ENCODE results near the gene GMIP. TPM values are rescaled to one million over a fixed set of nuclear protein-coding genes. Genes with fewer than 3 reads are reported as not detected.

The GMIP gene
- total and polyA plus RNA-seq, 2 experiments from 2014 or later: 5.1 to 22.1 TPM

DNA sequence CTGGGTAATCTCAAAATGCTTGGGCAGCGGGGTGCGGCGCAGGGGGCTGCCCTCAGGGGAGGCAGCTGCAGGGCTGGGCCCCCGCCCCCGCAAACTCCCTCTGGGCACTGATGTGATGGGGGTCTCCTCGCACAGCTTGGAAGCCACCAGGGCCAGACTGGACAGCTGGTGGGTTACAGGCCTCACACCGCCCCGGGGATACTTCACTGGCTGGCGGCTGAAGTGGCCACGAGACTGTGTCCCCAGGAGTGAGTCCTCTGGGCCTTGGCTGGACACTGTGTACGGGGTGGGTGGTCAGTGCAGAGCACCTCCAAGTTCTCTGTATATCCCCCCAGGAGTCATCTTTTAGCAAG is 13.4 kb downstream of the GMIP start (continued):
- TF ChIP-seq, protein P1, sequence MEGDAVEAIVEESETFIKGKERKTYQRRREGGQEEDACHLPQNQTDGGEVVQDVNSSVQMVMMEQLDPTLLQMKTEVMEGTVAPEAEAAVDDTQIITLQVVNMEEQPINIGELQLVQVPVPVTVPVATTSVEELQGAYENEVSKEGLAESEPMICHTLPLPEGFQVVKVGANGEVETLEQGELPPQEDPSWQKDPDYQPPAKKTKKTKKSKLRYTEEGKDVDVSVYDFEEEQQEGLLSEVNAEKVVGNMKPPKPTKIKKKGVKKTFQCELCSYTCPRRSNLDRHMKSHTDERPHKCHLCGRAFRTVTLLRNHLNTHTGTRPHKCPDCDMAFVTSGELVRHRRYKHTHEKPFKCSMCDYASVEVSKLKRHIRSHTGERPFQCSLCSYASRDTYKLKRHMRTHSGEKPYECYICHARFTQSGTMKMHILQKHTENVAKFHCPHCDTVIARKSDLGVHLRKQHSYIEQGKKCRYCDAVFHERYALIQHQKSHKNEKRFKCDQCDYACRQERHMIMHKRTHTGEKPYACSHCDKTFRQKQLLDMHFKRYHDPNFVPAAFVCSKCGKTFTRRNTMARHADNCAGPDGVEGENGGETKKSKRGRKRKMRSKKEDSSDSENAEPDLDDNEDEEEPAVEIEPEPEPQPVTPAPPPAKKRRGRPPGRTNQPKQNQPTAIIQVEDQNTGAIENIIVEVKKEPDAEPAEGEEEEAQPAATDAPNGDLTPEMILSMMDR (conservative IDR thresholded peaks at IDR 0.05; ENCODE audit: low read depth in 2 of 2): no peak

DNA sequence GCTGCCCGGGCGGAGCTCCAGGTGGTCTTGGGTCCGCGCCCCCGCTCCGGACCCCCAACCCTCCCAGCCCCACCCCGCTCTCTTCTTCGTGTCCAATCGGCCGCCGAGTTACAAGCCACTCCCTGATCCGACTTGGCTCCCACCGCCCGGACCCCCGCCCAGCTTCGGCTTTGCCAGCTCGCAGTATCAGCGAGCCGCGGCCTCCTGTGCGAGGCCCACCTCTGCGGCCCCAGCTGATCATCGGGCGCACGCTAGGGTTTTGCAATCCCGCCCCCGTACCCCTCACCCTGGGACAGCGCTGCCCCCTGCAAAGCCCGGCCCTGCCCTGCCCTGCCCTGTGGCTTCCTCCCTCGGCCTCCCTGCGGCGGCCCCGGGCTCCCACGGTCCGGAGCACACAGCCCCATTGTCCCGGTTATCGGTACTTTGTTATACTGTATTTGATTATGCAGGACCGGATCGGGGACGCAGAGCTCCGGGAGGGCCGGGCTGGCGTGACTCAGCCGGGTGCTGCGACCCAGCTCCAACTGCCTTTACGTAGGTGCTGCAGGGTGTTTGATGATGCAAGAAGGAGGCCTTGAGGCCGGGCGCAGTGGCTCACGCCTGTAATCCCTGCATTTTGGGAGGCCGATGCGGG is 14.8 kb downstream of the GMIP start:
- H3K4me2 ChIP-seq: peak overlapping the region; percentile 92
- 0 out of 2 replicates have a peak, but pooled peaks cover 4% of the 10 kb centered on the region for H3F3A ChIP-seq (replicated peaks; ENCODE audit: low read depth)
- peaks cover 19% of the 10 kb centered on the region for H3K27me3 Mint-ChIP-seq (ENCODE audit: insufficient read depth, low read depth, poor library complexity)
- no peaks in the 10 kb centered on the region for H3K9me2 ChIP-seq (ENCODE audit: insufficient read depth)
- H4K20me1 ChIP-seq (replicated peaks; ENCODE audit: insufficient read depth): no peaks in the 10 kb centered on the region
- TF ChIP-seq POLR2AphosphoS5 (IDR thresholded peaks at IDR 0.05; ENCODE audit: low read depth) (peak; percentile 96), ZNF114 (CRISPR knock-in tag; IDR thresholded peaks at IDR 0.05) (no peak), EZH2 (IDR thresholded peaks at IDR 0.05; ENCODE audit: low read depth, unreplicated experiment) (no peak), CREB1 (CRISPR knock-in tag; IDR thresholded peaks at IDR 0.05; ENCODE audit: low read depth) (no peak)
- no peaks in the 10 kb centered on the region; the same call in 2 of the 3 replicates for H3K9me3 Mint-ChIP-seq
- ATAC-seq: peak; percentile 80
- peak overlapping the region; percentile 91 for H2AFZ ChIP-seq
- peaks cover 3% of the 10 kb centered on the region for H3K4me1 ChIP-seq (ENCODE audit: insufficient read depth)
- H3K4me3 ChIP-seq: peak overlapping the region; percentile 82
- peak; percentile 96 for DNase-seq (ENCODE audit: low spot score)
- H3K27ac ChIP-seq (ENCODE audit: low read depth): peak overlapping the region; percentile 98
- peak overlapping the region; percentile 79 for H3K4me3 Mint-ChIP-seq
- peaks cover 17% of the 10 kb centered on the region for H3K4me1 Mint-ChIP-seq
- peak overlapping the region; percentile 98 for H3K27ac Mint-ChIP-seq
- peaks cover 33% of the 10 kb centered on the region for H3K36me3 Mint-ChIP-seq (ENCODE audit: low read depth)
- peaks cover 2% of the 10 kb centered on the region; the same call in 1 of the 2 replicates for H3K36me3 ChIP-seq (ENCODE audit: insufficient read depth)
- H3K27me3 ChIP-seq (ENCODE audit: insufficient read depth): no peaks in the 10 kb centered on the region
- H3K79me2 ChIP-seq (replicated peaks; ENCODE audit: insufficient read depth): peaks cover 21% of the 10 kb centered on the region

DNA sequence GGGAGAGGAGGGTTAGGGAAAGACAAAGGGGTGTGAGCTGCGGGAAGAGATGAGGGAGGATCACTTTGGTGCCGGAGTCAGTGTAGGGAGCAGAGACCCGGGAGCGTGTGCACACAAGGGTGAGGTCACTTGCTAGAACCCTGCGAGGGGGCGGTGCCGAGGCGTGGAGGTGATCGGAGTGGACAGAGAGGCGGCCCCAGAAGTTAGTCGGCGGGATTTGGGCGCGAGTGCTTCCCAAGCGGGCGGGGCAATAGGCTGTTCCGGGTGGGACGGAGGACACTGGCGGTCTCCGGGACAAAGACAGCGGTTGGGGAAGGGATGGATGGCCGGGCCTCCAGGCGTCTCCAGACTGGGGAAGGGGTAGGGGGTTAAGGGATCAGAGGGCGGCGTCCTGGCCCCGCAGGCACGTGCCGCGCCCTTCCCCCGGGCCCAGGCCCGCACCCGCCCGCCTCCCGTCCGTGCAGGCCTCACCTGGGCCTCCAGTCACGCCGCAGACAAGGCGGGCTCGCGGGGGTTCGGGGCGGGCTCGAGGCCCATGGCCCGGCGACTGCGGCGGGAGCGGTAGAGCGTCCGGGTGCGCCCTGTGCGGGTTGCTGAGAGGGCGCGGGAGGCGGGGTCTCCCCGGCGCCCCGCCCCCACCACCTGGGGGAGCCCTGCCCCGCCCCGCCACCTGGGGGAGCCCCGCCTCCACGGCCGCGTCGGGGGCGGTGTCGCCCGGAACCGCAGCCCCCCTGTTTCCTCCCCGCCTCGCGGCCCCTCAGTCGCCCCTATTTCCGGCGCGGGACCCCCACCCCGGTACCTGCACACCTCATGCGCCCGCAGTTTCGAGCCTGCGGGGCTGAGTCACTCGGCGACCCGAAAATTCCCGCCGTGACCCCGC is 15.6 kb downstream of the GMIP start, which contains the start of gene LPAR2:
Gene LPAR2 (minus strand): TSS at position 600 of the 880 bp plus-strand sequence. CDS start 945 bp downstream, outside the sequence.
- peaks cover 4% of the 10 kb centered on the region; the same call in 1 of the 2 replicates for H3K36me3 ChIP-seq (ENCODE audit: insufficient read depth)
- Mint-ChIP-seq H3K27me3 (ENCODE audit: insufficient read depth, low read depth, poor library complexity) (peaks cover 19% of the 10 kb centered on the region), H3K36me3 (ENCODE audit: low read depth) (peaks cover 32% of the 10 kb centered on the region), H3K27ac (peak within 1 kb of the TSS; percentile 98), H3K4me1 (peaks cover 17% of the 10 kb centered on the region), H3K4me3 (peak within 1 kb of the TSS; percentile 89), H3K9me3 (no peaks in the 10 kb centered on the region; the same call in 2 of the 3 replicates)
- H3K4me3 ChIP-seq: peak within 1 kb of the TSS; percentile 82
- peak within 1 kb of the TSS; percentile 98 for H3K27ac ChIP-seq (ENCODE audit: low read depth)
- no peaks in the 10 kb centered on the region for H3K27me3 ChIP-seq (ENCODE audit: insufficient read depth)
- ATAC-seq (peak; percentile 75), DNase-seq (ENCODE audit: low spot score) (peak; percentile 78)
- 0 out of 2 replicates have a peak, but pooled peaks cover 3% of the 10 kb centered on the region for H4K20me1 ChIP-seq (replicated peaks; ENCODE audit: insufficient read depth)
- H3K79me2 ChIP-seq (replicated peaks; ENCODE audit: insufficient read depth): peaks cover 21% of the 10 kb centered on the region
- H2AFZ ChIP-seq: peak within 1 kb of the TSS; percentile 91
- no peaks in the 10 kb centered on the region for H3K9me2 ChIP-seq (ENCODE audit: insufficient read depth)
- H3K4me2 ChIP-seq: peak within 1 kb of the TSS; percentile 92
- peaks cover 3% of the 10 kb centered on the region for H3K4me1 ChIP-seq (ENCODE audit: insufficient read depth)
- H3F3A ChIP-seq (replicated peaks; ENCODE audit: low read depth): 0 out of 2 replicates have a peak, but pooled peaks cover 4% of the 10 kb centered on the region
- TF ChIP-seq EZH2phosphoT487 (IDR thresholded peaks at IDR 0.05; ENCODE audit: unreplicated experiment) (no peak), ZNF331 (CRISPR knock-in tag; IDR thresholded peaks at IDR 0.05; ENCODE audit: low read depth) (no peak), POLR2AphosphoS5 (IDR thresholded peaks at IDR 0.05; ENCODE audit: low read depth) (peak; percentile 6; the same call in 1 of the 2 replicates), STAT1 (IDR thresholded peaks at IDR 0.05; ENCODE audit: unreplicated experiment) (no peak), JUNB (IDR thresholded peaks at IDR 0.05; ENCODE audit: unreplicated experiment) (no peak), CREB1 (CRISPR knock-in tag; IDR thresholded peaks at IDR 0.05; ENCODE audit: low read depth) (peak; percentile 8; the same call in 1 of the 2 replicates)
- TF ChIP-seq, protein P1 (conservative IDR thresholded peaks at IDR 0.05; ENCODE audit: low read depth in 2 of 2): no peak

Measured in GM23338 (cell line).